NT2/D1 (cell line): ENCODE results near the gene PLXNA1.

Experiments
- DNase-seq: peaks from one replicate; pipeline ENCODE4 v3.0.0-alpha.2; 2011; ENCODE audit warnings: low read depth, low spot score
- H3K27me3 ChIP-seq: 2 replicates; pipeline ENCODE4 v1.6.0; 2011; ENCODE audit warnings: mild to moderate bottlenecking; ENCODE audit not compliant: insufficient read length, insufficient read depth
- H3K36me3 ChIP-seq: 2 replicates; pipeline ENCODE4 v1.6.1; 2011; ENCODE audit warnings: mild to moderate bottlenecking, low read length, mixed read lengths; ENCODE audit not compliant: insufficient read depth, insufficient read length
- H3K4me1 ChIP-seq: 2 replicates; pipeline ENCODE4 v1.5.1; 2011; ENCODE audit not compliant: insufficient read depth, insufficient read length
- H3K4me3 ChIP-seq: 2 replicates; pipeline ENCODE4 v1.5.1; 2011; ENCODE audit warnings: low read depth; ENCODE audit not compliant: insufficient read length
- H3K9ac ChIP-seq: 2 replicates; pipeline ENCODE4 v1.6.0; 2011; ENCODE audit warnings: low read depth; ENCODE audit not compliant: insufficient read length
- H3K9me3 ChIP-seq: 2 replicates; pipeline ENCODE4 v1.5.1; 2011; ENCODE audit warnings: mild to moderate bottlenecking, low read length; ENCODE audit not compliant: insufficient read depth
- SUZ12 ChIP-seq: IDR thresholded peaks from 2 replicates; pipeline ENCODE4 v1.6.1; 2011; ENCODE audit not compliant: insufficient read length, insufficient read depth; ENCODE audit errors: extremely low read depth
- YY1 ChIP-seq: IDR thresholded peaks from 2 replicates; pipeline ENCODE4 v1.6.1; 2011; ENCODE audit not compliant: insufficient read length, insufficient read depth
- ZNF274 ChIP-seq: IDR thresholded peaks from 2 replicates; pipeline ENCODE4 v1.6.1; 2011; ENCODE audit warnings: mild to moderate bottlenecking, low read depth, low read length

The PLXNA1 gene

DNA sequence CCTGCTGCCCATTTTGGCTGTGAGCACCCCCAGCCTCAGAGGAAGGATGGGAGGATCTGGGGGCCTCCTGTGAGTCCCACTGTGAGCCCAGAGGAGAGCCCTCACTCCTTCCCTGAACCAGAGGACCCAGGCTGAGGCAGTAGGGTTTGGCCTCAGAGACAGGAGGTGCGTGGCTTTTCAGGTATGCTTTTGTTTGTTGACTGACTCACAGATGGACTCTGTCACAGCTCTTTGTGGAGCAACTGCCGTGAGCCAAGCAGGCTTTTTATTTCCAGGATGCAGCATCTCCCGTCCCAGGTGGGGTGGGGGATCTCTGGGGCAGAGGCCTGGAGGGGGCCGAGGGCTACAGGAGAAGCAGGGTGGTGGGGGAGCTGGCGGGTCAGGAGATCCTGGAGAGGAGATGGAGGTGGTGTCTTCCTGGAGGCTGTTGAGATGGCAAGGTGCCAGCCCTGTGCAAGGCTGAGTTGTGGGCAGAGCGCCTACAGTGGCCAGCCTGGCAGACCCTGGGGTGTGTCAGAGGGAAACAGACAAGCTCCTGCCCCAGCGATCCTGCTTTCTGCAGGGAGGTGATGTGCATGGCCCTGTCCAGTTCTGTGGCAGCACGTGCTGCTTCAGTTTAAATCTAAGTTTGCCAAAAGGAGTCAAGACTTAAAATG is 24.0 kb downstream of the PLXNA1 start:
- DNase-seq = no peak
- H3K9me3 ChIP-seq = no peaks in the 10 kb centered on the region
- TF ChIP-seq ZNF274 (no peak), SUZ12 (no peak), YY1 (no peak)

DNA sequence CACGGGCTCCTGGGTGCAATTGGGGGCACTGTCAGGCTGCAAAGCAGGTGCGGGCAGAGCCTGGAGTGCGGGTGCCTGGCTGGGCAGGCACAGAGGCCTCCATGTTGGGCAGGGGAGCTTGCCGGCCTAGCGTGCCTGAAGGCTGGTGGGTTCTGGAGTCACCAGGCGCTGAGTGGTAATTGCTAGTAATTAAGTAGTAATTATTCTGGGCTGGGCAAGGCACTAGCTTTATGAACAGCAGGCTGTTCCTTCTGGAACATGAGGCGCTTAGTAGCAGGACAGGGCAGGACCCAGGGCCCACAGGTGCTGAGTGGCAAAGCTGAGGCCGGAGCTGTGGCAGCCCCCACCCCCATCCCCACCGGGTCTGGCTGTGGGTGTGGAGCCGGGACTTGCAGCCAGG is 25.3 kb downstream of the PLXNA1 start:
- peaks cover 20% of the 10 kb centered on the region for H3K4me1 ChIP-seq
- TF ChIP-seq SUZ12 (no peak), ZNF274 (no peak), YY1 (no peak)

More for the DNA sequence above, 24.0 kb downstream of the PLXNA1 start:
- Histone ChIP-seq H3K27me3 (no peaks in the 10 kb centered on the region), H3K9ac (no peak overlapping the region), H3K36me3 (peaks cover 31% of the 10 kb centered on the region), H3K4me3 (no peak overlapping the region), H3K4me1 (peaks cover 29% of the 10 kb centered on the region)

DNA sequence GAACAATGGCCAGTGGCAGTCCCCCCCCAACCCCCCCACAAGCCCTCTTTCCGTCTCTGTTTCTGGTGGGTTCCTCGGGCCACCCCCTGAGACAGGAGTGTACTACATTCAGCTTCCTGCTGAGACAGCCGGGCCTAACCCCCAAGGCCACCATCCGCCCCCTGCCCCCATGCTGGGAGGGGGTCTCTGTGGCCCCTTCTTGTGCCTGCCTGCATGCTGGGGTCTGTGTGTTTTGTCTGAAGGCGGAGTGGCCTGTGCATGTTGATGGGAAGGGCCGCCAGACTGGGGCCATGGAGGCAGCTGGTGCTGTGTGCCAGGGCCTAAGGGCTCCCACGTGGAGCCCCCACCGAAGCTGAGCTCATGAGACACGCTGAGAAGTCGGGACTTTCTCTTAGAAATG is 26.6 kb downstream of the PLXNA1 start:
- no peak for DNase-seq
- H3K9me3 ChIP-seq = no peaks in the 10 kb centered on the region
- no peaks in the 10 kb centered on the region for H3K27me3 ChIP-seq
- peaks cover 14% of the 10 kb centered on the region for H3K4me1 ChIP-seq
- peaks cover 50% of the 10 kb centered on the region for H3K36me3 ChIP-seq
- no peak overlapping the region for H3K4me3 ChIP-seq
- no peak overlapping the region for H3K9ac ChIP-seq
- TF ChIP-seq YY1 (no peak), SUZ12 (no peak), ZNF274 (no peak)

More for the DNA sequence above, 25.3 kb downstream of the PLXNA1 start:
- Histone ChIP-seq H3K4me3 (no peak overlapping the region), H3K36me3 (peaks cover 37% of the 10 kb centered on the region), H3K27me3 (no peaks in the 10 kb centered on the region), H3K9ac (no peak overlapping the region), H3K9me3 (no peaks in the 10 kb centered on the region)
- no peak for DNase-seq

DNA sequence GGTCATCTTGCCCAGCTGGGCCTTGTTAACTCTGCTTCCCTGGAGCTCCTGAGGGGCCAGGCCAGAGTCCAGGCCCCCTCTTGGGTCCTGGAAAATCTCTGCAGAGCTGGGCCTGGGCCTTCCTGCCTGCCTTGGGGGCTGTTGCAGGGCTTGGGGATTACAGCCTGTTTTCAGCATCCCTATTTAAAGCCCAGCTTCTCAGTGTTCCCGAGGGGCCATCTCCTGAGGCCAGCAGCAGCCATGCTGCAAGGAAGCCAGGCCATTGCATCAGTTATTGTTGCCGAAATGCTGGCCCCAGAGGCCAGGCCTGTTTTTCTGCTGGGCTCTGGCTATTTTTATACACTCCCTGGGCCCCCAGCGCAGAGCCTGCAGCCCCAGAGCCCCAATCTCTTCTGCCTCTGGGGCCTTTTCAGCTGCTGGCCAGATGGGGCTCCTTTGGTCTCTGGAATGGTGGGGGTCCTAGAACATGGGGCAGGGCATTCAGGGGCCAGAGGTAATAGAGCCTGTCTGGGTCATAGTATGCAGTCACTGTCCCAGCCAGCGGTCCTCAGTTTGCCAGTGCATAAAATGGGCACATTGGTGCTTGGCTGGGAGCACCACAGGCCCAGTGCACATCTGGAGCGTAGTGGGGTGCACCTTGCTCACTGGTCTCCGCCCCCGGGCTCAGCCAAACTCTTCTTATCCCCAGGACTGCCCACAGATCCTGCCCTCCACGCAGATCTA is 28.5 kb downstream of the PLXNA1 start:
- peaks cover 67% of the 10 kb centered on the region for H3K36me3 ChIP-seq
- peaks cover 14% of the 10 kb centered on the region for H3K4me1 ChIP-seq

DNA sequence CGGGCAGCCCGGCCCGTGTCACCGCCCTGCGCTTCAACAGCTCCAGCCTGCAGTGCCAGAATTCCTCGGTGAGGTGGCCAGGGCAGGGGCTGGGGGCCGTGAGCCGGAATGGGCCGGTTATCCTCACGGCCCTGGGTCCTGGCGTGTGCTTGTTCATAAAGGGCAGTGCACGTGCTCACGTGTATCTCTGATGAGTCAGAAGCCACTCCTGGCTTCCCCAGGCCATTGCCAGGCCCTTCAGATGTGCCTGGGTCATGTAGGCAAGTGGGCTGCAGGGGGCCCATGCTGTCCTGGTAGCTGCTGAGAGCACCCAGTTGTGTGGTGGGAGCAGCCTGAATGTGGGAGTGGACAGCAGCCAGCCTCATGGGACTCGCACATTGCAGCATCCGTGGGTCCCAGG is 29.2 kb downstream of the PLXNA1 start:
- Histone ChIP-seq H3K9me3 (no peaks in the 10 kb centered on the region), H3K27me3 (no peaks in the 10 kb centered on the region), H3K9ac (no peak overlapping the region), H3K4me3 (no peak overlapping the region), H3K4me1 (peaks cover 14% of the 10 kb centered on the region), H3K36me3 (peaks cover 74% of the 10 kb centered on the region)
- TF ChIP-seq SUZ12 (no peak), ZNF274 (no peak), YY1 (no peak)
- no peak for DNase-seq

More for the DNA sequence above, 28.5 kb downstream of the PLXNA1 start:
- Histone ChIP-seq H3K27me3 (no peaks in the 10 kb centered on the region), H3K4me3 (no peak overlapping the region), H3K9ac (no peak overlapping the region), H3K9me3 (no peaks in the 10 kb centered on the region)
- DNase-seq = no peak
- TF ChIP-seq YY1 = no peak
- no peak for TF ChIP-seq ZNF274
- no peak for TF ChIP-seq SUZ12

DNA sequence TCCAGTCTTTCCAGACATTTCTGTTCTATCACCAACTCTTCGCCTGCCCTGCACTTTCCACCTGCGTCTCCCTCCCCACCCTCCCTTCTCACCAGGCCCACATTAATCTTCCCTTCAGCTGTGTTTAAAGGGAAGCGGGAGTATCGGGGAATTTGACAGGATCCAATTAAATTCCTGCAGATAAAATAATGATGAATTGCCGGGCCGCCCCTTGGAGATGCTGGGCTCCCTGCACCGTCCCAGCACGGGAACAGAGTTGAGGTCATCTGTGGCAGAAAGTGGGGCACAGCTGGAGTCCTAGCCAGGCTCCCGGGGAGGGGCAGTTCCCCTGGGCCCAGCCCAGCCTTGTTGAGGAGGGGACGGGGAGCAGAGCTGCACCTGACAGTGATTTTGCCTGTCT is 30.3 kb downstream of the PLXNA1 start:
- H3K9me3 ChIP-seq = no peaks in the 10 kb centered on the region
- peaks cover 85% of the 10 kb centered on the region for H3K36me3 ChIP-seq
- no peak overlapping the region for H3K9ac ChIP-seq
- peaks cover 14% of the 10 kb centered on the region for H3K4me1 ChIP-seq
- TF ChIP-seq SUZ12 (no peak), ZNF274 (no peak), YY1 (no peak)
- DNase-seq = no peak
- no peaks in the 10 kb centered on the region for H3K27me3 ChIP-seq
- no peak overlapping the region for H3K4me3 ChIP-seq

DNA sequence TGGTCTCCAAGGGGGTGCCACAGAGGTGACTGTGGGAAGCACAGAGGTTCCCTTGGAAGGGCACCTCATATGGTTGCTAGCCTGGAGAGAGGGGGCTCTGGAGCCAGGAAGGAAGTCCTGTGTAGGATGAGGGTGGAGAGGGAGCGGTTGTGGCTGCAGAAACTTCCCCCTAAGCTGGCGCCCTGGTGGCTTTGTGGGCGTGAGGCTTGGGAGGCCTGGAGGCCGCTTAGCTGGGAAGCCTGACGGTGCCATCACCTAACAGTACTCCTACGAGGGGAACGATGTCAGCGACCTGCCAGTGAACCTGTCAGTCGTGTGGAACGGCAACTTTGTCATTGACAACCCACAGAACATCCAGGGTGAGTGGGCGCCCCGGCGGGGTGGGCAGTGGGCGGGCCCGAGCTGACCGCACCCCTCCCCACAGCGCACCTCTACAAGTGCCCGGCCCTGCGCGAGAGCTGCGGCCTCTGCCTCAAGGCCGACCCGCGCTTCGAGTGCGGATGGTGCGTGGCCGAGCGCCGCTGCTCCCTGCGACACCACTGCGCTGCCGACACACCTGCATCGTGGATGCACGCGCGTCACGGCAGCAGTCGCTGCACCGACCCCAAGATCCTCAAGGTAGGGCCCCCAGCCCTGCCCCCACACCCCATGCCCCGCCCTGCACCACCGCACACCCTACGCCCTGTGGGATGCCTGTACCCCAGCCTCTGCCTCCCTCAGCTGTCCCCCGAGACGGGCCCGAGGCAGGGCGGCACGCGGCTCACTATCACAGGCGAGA is 31.0 kb downstream of the PLXNA1 start:
- H3K9ac ChIP-seq = peak overlapping the region; percentile 32
- no peaks in the 10 kb centered on the region for H3K27me3 ChIP-seq
- H3K36me3 ChIP-seq = peaks cover 92% of the 10 kb centered on the region
- H3K4me1 ChIP-seq = peaks cover 8% of the 10 kb centered on the region
- TF ChIP-seq ZNF274 = no peak
- TF ChIP-seq SUZ12 = no peak
- TF ChIP-seq YY1 = no peak
- H3K4me3 ChIP-seq = no peak overlapping the region
- no peaks in the 10 kb centered on the region for H3K9me3 ChIP-seq
- DNase-seq = no peak
